Measurements from ENCODE around the gene FAM81B.

DNA sequence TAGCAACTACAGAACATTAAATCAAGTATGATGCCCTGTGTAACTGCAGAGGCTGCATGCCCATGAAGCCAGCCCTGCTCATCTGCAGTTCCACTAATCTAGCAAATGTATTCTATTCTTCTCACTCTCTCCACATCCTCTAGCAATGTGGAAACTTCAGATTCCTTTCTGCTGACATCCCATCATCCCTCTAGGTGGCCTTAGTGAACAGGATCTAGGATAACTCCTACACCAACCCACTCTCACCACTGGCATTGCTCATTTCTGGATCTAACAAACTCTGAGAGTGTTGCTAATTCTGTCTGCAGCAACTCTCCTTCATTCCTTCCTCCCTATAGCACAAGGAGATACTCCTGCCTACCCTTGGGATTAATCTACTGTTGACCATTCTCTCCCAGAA lies 80.8 kb downstream of the FAM81B start:
- no peak for TF ChIP-seq EZH2 (IDR thresholded peaks at IDR 0.05; ENCODE audit: borderline replicate concordance, low read length)
- TF ChIP-seq CTCF (conservative IDR thresholded peaks at IDR 0.05 in 1 of 2, IDR thresholded peaks at IDR 0.05 in 1 of 2; ENCODE audit: extremely low read depth in 1 of 2, insufficient read depth in 1 of 2, low read depth in 1 of 2, low read length in 2 of 2), result no peak
